ENCODE data around the gene DACT3.

The DACT3 gene

DNA sequence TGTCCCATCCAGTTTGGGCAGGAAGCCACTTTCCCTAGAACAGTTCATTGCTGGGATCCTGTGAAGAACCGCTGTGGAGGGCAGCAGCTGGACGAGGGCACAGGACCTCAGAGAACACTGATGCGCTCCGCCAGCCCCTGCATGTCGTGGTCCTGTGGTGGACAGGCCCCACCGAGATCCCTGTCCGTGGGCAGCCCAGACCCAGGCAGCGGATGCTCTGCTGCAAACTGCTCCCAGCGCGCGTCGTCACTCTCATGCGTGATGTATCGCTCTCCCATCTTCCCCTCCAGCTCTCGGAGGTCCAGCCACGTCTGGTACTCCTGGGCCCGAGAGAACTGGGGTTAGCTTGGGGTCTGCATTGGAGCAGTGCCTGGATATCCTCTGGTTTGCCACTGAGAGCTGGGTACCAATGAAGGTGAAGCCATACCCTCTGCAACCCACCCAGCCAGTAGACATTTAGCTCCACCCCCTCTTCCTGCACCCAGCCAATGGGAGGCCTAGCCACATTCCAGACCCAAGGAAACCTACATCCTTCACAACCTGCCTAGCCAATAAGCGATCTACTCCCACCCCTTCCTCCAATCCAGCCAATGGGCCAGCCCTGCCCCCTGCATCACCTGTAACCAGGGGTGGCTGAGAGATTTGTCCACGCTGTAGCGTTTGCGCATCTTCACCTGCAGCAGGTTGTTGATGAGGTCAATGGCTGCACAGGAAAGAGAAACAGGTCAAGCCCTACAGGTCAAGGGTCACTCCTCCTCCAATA is 13.6 kb upstream of the DACT3 start:
- H3K27ac Mint-ChIP-seq = no peak overlapping the region
- H3K4me3 Mint-ChIP-seq = no peak overlapping the region
- H3K4me1 Mint-ChIP-seq = no peaks in the 10 kb centered on the region
- TF ChIP-seq, protein P1, sequence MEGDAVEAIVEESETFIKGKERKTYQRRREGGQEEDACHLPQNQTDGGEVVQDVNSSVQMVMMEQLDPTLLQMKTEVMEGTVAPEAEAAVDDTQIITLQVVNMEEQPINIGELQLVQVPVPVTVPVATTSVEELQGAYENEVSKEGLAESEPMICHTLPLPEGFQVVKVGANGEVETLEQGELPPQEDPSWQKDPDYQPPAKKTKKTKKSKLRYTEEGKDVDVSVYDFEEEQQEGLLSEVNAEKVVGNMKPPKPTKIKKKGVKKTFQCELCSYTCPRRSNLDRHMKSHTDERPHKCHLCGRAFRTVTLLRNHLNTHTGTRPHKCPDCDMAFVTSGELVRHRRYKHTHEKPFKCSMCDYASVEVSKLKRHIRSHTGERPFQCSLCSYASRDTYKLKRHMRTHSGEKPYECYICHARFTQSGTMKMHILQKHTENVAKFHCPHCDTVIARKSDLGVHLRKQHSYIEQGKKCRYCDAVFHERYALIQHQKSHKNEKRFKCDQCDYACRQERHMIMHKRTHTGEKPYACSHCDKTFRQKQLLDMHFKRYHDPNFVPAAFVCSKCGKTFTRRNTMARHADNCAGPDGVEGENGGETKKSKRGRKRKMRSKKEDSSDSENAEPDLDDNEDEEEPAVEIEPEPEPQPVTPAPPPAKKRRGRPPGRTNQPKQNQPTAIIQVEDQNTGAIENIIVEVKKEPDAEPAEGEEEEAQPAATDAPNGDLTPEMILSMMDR (IDR thresholded peaks at IDR 0.05; ENCODE audit: unreplicated experiment in 3 of 3) = no peak
- no peaks in the 10 kb centered on the region for H3K9me3 Mint-ChIP-seq
- H3K27me3 Mint-ChIP-seq (ENCODE audit: low read depth) = no peaks in the 10 kb centered on the region
- peaks cover 55% of the 10 kb centered on the region for H3K36me3 Mint-ChIP-seq (ENCODE audit: low read depth)

DNA sequence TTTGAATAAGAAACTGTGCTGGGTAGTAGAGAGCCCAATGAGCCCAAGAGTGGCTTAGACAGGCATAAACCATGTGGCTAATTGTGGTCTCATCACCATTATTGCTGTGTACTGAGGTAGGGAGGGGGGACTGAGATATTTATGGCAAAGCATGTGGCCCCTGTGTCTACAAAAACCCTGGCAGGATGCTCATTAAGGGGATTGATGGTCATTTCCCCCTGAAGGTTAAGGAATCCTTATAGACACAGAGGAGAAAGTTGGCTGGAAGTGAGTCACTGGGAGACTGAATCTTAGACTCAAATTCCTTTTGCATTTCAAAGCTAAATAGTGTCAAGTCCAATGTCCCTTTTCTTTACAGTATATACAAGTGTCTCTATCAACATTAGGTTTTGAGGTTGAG is 9.8 kb upstream of the DACT3 start:
- TF ChIP-seq, protein P1 (IDR thresholded peaks at IDR 0.05; ENCODE audit: unreplicated experiment in 3 of 3) = no peak
- Mint-ChIP-seq H3K27me3 (ENCODE audit: low read depth) (peaks cover 4% of the 10 kb centered on the region), H3K4me1 (no peaks in the 10 kb centered on the region), H3K36me3 (ENCODE audit: low read depth) (peaks cover 32% of the 10 kb centered on the region), H3K9me3 (no peaks in the 10 kb centered on the region), H3K27ac (no peak overlapping the region), H3K4me3 (no peak overlapping the region)

DNA sequence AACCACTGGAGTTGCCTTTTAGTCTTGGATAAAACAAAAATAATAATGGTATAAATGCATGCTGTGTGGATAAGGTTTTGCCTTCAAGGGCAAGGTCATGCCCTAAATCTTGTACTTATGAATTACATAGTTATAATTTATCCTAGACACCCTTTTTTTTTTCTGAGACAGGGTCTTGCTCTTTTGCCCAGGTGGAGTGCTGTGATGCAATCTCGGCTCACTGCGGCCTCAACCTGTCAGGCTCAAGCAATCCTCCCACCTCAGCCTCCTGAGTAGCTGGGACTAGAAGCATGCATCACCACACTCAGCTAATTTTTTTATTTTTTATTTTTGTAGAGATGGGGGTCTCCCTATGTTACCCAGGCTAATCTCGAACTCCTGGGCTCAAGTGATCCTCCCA is 7.7 kb upstream of the DACT3 start:
- Mint-ChIP-seq H3K4me1 (no peaks in the 10 kb centered on the region), H3K9me3 (no peaks in the 10 kb centered on the region), H3K36me3 (ENCODE audit: low read depth) (peaks cover 17% of the 10 kb centered on the region), H3K27ac (no peak overlapping the region), H3K4me3 (no peak overlapping the region), H3K27me3 (ENCODE audit: low read depth) (peaks cover 4% of the 10 kb centered on the region)
- TF ChIP-seq, protein P1 (IDR thresholded peaks at IDR 0.05; ENCODE audit: unreplicated experiment in 3 of 3) = no peak

DNA sequence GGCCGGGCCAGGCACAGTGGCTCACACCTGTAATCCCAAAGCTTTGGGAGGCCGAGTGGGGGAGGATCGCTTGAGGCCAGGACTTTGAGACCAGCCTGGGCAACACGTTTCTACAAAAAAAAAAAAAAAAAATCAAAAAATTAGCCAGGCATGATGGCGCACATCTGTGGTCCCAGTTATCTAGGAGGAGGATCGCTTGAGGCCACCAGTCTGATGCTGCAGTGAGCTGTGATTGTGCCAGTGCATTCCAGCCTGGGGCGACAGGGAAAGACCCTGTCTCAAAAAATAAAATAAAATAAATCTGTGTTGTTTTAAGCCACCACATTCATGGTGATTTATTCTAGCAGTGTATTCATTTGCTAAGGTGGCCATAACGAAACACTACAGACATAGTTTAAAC is 4.1 kb upstream of the DACT3 start:
- Mint-ChIP-seq H3K4me1 (peaks cover 7% of the 10 kb centered on the region), H3K4me3 (no peak overlapping the region), H3K9me3 (no peaks in the 10 kb centered on the region), H3K36me3 (ENCODE audit: low read depth) (no peaks in the 10 kb centered on the region), H3K27ac (no peak overlapping the region), H3K27me3 (ENCODE audit: low read depth) (peaks cover 4% of the 10 kb centered on the region)
- TF ChIP-seq, protein P1 (IDR thresholded peaks at IDR 0.05; ENCODE audit: unreplicated experiment in 3 of 3) = no peak

DNA sequence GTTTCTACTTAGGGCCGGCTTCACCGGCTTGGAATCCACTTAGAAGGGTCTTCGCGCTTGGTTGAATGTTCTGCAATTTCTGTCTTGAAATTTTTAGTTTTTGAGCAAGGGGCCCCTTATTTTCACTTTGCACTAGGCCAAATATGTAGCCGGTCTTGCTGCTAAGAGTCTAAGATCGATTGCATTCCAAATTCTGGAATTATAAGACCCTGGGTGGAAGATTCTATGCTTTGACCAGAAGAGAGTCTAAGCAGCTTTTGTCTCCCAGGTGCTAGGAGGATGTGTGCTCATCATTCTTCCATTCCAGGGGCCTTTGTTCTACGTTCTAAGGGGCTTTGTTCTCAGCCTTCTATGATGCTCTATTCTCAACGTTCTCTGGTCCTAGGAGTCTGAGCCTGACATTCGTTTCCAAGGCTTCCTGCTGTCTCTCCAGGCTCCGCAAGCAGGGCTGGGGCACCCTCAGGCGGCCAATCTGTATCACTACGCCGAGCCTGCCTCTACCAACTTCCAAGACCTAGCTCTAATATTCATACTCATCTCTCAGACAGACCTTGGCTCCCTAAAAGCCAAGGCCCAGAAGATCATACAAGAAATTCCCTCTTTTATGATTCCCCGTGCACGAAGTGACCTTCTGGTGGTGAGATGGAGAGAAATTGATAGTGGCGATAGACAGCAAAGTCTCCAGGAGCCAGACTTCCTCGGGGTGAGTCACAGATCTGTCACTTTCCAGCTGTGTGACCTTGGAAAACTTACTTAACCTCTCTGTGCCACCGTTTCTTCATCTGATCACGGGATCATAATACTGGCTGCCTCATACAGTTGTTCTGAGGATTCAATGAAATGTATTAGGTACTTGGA is 982 bp upstream of the DACT3 start:
- Mint-ChIP-seq H3K27me3 (ENCODE audit: low read depth) (peaks cover 5% of the 10 kb centered on the region), H3K4me3 (peak overlapping the region; percentile 87 to 99 (median 93)), H3K9me3 (no peaks in the 10 kb centered on the region), H3K36me3 (ENCODE audit: low read depth) (peaks cover 8% of the 10 kb centered on the region), H3K4me1 (peaks cover 20% of the 10 kb centered on the region), H3K27ac (peak overlapping the region; percentile 65 to 98 (median 70))
- TF ChIP-seq, protein P1 (IDR thresholded peaks at IDR 0.05; ENCODE audit: unreplicated experiment in 3 of 3) = peak; percentile 94 to 98 (median 97)
